Fibroblast of skin of back (primary cell): ENCODE results near the gene ZNF799. TPM values are rescaled to one million over a fixed set of nuclear protein-coding genes. Genes with fewer than 3 reads are reported as not detected.
"Not testable (repeated sequence)": the region's sequence is repeated elsewhere in the genome, so short reads cannot be mapped to it uniquely, and the experiment has no call there.

Experiments
- DNase-seq: peaks from one replicate; pipeline ENCODE4 v3.0.0-alpha.2; 2013
- polyA plus RNA-seq, 2 experiments: library from polyadenylated mRNA; unstranded; fragments of 120-200 nt; gene quantifications; one replicate each; pipeline ENCODE4 v1.2.1, GENCODE V29; 2013; ENCODE audit not compliant: insufficient read length in 2 of 2

Gene ZNF799
- 1.5 TPM for polyA plus RNA-seq (2013, experiment 1 of 2; ENCODE audit: insufficient read length)
- 0.73 TPM for polyA plus RNA-seq (2013, experiment 2 of 2; ENCODE audit: insufficient read length)

DNA sequence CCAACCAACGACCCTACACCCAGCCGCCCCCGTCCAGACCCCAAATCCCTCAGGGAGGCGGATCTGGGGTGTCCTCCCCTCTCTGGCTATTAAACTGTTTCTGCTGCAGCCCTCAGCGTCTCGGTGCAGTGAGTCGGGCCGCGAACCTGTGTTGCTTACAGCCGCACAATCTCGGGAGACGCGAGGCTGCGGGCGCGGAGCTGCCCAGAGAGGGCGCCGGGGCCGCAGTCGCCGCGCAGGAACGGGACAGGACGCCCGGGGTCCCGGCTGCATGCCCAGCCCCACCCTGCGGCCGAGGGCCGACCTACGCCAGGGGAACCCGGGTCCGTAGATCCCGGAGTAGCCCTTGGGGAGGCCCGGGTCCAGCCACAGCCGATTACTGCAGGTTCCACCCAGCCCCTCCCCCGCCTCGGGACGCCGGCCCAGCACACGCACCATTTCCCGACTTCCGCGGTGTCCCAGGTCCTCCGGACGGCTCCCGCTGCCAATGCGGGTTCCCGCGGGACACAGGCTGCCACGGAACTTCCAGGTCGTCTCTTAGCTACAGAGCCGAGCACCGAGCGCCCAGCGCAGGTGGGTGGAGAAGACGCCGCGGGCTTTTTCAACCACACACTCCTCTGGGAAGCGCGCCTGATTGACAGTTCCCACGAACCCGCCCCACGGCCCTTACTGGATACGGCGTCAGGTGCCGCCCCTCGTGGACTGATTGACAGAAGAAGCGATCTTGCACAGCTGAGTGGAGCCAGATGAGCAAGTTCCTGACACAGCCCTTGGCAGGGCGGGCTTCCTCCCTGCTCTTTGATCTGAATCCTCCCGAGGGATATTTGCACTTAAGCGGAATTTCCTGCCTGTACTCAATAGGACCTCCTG, at the start of gene ZNF799:
TSS of gene ZNF799 (minus strand) at position 639 of the 870 bp plus-strand sequence. CDS start at position 438, 201 bp downstream.
- DNase-seq = peak; percentile 96

- no peak for DNase-seq
These were observed 49.8 kb upstream of the ZNF799 start for GRCh38 chr19:12450844-12451243.

GRCh38 chr19:12448808-12449207, 47.7 kb upstream of the ZNF799 start:
- DNase-seq = no peak

DNA sequence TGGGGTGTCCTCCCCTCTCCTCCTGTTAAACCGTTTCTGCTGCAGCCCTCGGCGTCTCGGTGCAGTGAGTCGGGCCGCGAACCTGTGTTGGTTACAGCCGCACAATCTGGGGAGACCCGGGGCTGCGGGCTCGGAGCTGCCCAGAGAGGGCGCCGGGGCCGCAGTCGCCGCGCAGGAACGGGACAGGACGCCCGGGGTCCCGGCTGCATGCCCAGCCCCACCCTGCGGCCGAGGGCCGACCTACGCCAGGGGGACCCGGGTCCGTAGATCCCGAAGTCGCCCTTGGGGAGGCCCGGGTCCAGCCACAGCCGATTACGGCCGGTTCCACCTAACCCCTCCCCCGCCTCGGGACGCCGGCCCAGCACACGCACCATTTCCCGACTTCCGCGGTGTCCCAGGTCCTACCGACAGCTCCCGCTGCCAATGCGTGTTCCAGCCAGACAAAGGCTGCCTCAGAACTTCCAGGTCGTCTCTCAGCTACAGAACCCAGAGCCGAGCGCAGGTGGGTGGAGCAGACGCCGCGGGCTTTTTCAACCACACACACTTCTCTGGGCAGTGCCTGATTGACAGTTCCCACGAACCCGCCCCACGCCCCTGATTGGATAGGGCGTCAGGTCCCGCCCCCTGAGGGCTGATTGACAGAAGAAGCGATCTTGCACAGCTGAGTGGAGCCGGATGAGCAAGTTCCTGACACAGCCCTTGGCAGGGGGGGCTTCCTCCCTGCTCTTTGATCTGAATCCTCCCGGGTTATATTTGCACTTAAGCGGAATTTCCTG, 39.7 kb upstream of the ZNF799 start, which contains the start of gene ZNF443:
TSS of gene ZNF443 (minus strand) at position 481 of the 776 bp plus-strand sequence. CDS start at position 374, 107 bp downstream.
- peak; percentile 96 for DNase-seq

DNA sequence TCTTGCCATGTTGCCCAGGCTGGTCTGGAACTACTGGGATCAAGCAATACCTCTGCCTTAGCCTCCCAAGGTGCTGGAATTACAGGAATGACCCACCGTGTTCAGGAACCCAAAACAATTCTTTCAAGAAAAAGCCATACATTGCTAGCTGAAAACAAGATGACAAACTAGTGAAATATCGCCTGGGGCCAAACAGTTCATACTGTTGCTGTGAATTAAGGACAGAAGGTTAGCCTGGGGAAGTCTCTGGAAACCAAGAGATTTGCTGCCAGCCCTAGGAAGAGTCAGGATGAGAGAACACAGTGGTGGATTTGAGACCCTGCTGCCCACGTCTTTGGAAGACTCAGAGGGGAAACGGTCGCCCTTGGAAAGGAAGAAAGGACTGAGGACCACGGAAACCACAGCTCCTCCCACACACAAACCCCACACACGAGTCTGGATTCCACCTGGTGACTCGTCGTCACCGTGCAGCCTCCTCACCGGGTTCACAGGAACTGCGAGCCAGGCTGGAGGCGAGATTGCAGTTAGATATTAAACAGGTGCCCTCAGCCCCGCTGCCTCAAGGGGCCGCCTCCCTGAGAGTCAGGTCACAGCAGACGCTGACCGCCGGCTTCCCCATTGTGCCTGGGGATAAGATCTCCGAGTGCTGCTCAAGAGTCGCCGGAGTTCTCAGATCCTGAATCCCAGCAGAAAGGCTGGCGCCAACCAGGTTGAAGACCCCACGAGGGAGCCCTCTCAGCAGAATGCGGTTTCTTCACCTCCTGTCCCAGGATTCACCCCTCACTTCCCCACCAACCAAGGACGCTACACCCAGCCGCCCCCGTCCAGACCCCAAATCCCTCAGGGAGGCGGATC, 38.8 kb upstream of the ZNF799 start:
- DNase-seq = peak; percentile 6

DNA sequence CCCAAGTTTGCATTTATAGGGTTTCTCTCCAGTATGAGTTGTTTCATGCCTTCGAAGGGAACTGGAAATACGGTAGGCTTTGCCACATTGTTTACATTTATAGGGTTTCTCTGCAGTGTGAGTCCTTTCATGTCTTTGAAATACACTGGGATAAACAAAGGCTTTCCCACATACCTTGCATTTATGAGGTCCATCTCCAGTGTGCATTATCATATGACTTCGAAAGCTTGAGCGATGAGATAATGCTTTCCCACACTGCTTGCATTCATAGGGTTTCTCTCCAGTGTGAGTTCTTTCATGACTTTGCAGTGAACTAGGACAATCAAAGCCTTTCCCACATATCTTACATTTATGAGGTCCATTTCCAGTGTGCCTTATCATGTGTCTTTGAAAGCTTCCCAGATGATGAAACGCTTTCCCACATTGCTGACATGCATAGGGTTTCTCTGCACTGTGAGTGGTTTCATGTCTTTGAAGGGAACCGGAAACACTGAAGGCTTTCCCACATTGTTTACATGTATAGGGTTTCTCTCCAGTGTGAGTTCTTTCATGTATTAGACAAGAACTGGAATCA, 29.7 kb upstream of the ZNF799 start:
- not testable (repeated sequence) for DNase-seq

GRCh38 chr19:12425888-12426274, 24.8 kb upstream of the ZNF799 start:
- DNase-seq = no peak

DNA sequence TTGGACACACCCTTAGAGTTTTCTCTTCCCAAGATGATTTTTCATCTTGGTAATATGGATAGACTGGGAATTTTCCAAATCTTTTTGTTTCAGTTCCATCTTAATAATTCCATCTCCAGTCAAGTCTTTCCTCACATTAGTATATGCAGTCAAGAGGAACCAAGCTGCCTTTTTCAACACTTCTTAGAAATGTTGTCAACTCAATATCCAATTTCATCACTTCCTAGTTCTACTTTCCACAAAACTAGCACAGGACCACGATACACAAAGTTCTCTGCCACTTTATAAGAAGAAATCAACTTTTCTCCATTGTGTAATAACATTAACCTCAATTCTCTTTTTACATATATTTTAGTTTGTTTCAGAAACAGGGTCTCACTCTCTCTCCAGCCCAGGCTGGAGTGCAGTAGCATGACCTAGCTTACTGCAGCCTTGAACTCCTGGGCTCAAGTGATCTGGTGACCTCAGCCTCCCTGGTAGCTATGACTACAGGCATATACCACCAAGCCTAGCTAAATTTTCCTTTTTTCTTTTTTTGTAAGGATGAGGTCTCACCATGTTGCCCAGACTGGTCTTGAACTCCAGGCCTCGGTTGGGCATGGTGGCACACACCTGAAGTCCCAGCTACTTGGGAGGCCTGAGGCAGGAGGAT, 24.3 kb upstream of the ZNF799 start:
- no peak for DNase-seq

DNA sequence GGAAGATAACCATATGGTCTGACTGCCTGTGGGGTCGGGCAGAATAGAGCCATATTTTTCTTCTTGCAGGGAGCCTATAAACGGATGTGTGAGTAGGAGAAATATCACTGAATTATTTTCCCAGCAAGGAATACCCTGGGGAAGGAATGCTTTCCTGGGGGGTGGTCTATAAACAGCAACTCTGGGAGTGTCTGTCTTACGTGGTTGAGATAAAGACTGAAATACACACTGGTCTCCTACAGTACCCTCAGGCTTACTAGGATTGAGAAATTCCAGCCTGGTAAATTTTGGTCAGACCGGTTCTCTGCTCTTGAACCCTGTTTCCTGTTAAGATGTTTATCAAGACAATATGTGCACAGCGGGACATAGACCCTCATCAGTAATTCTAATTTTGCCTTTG, 16.2 kb upstream of the ZNF799 start:
- not testable (repeated sequence) for DNase-seq

DNA sequence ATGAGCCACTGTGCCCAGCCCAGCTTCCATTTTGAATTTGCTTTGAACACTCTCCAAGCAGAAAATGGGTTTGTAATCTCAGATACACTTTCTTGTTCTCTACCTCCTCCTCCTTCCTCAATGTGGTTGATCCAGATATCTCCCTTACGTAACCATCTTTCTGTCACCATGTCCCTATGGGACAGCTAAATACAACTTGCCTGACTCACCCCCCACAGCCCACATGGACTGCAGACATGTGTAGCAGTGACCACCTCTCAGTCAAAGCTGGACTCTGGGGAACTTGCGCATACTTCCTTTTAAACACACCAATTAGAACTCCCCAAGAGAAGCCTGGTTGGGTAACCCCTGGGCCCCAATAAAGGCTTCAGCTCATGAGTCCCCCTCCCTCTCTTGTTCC, 10.8 kb upstream of the ZNF799 start:
- no peak for DNase-seq

DNA sequence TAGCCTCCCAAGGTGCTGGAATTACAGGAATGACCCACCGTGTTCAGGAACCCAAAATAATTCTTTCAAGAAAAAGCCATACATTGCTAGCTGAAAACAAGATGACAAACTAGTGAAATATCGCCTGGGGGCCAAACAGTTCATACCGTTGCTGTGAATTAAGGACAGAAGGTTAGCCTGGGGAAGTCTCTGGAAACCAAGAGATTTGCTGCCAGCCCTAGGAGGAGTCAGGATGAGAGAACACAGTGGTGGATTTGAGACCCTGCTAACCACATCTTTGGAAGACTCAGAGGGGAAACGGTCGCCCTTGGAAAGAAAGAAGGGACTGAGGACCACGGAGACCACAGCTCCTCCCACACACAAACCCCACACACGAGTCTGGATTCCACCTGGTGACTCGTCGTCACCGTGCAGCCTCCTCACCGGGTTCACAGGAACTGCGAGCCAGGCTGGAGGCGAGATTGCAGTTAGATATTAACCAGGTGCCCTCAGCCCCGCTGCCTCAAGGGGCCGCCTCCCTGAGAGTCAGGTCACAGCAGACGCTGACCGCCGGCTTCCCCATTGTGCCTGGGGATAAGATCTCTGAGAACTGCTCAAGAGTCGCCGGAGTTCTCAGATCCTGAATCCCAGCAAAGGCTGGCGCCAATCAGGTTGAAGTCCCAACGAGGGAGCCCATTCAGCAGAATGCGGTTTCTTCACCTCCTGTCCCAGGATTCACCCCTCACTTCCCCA, 1.0 kb downstream of the ZNF799 start:
- DNase-seq = peak; percentile 26

- DNase-seq = not testable (repeated sequence)
These were observed 9.9 kb downstream of the ZNF799 start for GRCh38 chr19:12391148-12391547.

DNA sequence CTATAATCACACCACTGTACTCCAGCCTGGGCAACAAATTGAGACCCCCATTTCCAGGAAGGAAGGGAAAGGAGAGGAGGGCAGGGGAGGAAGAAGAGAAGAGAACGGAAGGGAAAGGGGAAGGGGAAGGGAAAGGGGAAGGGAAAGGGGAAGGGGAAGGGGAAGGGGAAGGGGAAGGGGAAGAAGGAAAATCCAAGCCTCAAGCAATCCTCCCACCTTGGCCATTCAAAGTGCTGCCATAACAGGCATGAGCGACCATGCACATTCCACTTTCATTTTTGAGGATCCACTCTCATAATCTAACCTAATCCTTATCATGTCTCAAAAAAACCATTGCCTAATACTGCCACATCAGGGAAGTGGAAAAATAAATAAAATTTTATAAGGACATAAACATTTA, 14.7 kb downstream of the ZNF799 start:
- not testable (repeated sequence) for DNase-seq

DNA sequence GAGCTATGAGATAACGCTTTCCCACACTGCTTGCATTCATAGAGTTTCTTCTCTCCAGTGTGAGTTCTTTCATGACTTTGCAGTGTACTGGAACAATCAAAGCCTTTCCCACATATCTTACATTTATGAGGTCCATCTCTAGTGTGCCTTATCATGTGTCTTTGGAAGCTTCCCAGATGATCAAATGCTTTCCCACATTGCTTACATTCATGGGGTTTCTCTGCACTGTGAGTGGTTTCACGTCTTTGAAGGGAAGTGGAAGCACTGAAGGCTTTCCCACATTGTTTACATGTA, 20.7 kb downstream of the ZNF799 start:
- no peak for DNase-seq

DNA sequence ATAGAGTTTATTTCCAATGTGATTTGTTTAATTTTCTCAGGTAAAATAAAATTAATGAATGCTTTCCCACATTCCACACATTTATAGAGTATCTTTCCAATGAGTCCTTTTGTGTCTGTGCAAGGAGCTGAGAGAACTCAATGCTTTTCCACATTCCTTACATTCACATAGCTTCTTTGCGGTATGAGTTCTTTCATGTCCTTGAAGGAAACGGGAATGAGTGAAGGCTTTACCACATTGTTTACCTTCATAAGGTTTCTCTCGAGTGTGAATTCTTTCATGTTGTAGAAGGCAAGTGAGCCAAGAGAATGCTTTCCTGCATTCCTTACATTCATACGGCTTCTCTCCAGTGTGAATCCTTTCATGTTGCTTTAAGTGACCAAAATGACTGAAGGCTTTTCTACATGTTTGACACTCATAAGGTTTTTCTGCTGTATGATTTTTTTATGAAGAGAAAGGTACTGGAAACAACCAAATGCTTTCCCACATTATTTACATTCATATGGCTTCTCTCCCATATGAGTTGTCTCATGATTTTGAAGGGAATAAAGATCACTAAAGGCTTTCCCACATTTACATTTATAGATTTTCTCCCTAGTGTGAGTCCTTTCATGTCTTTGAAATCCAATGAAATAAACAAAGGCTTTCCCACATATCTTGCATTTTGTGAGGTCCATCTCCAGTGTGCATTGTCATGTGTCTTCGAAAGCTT, 21.2 kb downstream of the ZNF799 start:
- DNase-seq = no peak

DNA sequence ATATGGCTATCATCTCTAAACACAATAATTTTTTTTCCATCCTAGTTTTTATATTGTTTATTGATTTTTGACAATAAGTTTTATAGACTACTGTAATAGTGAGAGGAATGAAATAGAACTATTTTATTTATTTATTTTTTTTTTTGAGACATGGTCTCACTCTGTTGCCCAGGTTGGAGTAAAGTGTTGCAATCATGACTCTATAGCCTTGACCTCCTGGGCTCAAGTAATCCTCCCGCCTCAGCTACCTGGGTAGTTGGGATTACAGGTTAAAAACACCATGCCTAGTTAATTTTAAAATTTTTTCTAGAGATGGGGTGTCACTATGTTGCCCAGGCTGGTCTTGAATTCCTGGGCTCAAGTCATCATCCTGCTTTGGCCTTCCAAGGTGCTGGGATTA, 27.0 kb downstream of the ZNF799 start:
- DNase-seq = no peak

DNA sequence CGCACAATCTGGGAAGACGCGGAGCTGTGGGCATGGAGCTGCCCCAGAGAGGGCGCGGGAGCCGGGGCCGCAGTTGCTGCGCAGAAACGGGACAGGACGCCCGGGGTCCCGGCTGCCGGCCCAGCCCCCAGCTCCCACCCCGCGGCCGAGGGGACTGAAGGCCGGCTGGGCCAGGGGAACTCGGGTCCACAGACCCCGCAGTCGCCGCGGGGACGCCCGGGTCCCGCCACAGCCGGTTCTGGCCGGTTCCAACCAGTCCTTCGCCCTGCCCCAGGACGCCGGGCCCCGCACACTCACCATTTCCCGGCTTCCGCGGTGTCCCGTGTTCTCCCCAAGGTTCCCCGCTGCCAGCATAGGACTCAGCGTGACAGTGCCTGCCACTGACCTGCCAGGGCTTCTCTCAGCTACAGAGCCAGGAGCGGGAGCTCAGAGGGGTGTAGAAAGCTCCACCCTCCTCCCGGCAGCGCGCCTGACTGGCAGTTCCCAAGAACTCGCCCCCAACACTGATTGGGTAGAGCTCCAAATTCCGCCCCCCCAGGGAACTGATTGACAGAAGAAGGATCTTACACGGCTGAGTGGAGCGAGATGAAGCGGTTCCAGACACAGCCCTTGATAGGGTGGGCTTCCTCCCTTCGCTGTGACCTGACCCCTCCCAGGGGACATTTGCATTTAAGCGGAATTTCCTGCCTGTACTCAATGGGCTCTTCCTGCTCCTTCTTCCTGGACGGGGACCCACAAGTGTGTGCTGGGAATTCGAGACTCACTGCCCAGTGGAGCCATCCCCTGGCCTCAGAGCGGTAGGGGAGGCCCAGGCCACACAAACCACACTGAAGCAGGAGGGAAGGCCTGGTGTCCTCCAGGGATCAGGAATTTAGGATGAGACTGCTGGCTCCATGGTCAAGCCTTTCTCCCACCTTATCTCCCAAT, 35.6 kb downstream of the ZNF799 start, which contains the start of gene ZNF442:
TSS of gene ZNF442 (minus strand) at position 448 of the 927 bp plus-strand sequence. CDS start 2,052 bp downstream, outside the sequence.
- DNase-seq = peak; percentile 97

DNA sequence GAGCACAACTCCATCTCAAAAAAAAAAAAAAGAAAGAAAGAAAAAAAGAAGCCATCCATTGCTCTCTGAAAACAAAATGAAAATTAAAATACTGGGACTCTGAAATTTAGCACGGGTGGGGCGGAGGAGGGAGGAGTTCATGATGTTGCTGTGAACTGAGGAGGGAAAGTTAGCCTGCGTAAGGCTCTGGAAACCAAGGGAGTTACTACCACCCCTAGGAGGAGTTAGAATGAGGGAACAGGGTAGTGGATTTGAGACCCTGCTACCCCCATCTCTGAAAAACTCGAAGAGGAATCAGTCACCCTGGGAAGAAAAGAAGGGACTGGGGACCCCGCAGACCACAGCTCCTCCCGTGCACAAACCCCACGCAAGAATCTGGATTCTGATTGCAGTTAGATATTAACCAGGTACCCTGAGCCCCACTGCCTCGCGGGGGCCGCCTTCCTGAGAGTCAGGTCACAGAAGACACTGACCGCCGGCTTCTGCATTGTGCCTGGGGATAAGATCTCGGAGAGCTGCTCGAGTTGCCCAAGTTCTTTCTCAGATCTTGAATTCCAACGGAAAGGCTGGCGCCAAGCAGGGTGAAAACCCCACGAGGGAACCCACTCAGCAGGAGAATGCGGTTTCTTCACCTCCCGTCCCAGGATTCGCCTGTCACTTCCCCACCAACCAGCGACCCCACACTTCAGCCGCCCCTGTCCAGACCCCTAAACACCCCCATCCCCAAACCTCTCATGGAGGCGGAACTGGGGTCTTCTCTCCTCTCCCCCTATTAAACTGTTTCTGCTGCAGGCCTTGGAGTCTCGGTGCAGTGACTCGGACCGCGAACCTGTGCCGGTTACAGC, 36.5 kb downstream of the ZNF799 start:
- peak; percentile 5 for DNase-seq
